ENCODE measurements around the gene HYOU1.
A peak's percentile ranks its signal among the peaks of the same experiment; 100 is the strongest.

The HYOU1 gene

DNA sequence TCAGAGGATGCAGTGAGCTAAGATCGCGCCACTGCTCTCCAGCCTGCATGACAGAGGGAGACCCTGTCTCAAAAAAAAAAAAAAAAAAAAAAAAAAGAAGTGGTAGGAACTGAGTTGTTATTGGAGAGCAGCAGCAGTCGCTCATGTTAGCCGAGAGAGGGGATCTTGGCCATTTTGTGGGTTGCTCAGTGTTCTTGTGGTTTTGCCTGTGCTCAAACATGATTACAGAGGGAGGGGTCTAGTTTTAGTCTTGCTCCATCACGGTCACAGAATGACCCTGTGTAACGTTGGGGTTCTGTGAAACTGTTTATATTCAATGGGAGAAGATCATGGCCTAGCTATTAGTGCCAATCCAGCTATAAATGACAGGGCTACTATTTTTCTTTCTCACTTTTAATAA is 42.7 kb upstream of the HYOU1 start:
- H3K4me3 ChIP-seq (ENCODE audit: low read length), result no peak overlapping the region
- no peak for DNase-seq (ENCODE audit: low read depth)
- TF ChIP-seq, protein P1, sequence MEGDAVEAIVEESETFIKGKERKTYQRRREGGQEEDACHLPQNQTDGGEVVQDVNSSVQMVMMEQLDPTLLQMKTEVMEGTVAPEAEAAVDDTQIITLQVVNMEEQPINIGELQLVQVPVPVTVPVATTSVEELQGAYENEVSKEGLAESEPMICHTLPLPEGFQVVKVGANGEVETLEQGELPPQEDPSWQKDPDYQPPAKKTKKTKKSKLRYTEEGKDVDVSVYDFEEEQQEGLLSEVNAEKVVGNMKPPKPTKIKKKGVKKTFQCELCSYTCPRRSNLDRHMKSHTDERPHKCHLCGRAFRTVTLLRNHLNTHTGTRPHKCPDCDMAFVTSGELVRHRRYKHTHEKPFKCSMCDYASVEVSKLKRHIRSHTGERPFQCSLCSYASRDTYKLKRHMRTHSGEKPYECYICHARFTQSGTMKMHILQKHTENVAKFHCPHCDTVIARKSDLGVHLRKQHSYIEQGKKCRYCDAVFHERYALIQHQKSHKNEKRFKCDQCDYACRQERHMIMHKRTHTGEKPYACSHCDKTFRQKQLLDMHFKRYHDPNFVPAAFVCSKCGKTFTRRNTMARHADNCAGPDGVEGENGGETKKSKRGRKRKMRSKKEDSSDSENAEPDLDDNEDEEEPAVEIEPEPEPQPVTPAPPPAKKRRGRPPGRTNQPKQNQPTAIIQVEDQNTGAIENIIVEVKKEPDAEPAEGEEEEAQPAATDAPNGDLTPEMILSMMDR (IDR thresholded peaks at IDR 0.05; ENCODE audit: insufficient read depth, low read depth, low read length, missing control alignments), result no peak

DNA sequence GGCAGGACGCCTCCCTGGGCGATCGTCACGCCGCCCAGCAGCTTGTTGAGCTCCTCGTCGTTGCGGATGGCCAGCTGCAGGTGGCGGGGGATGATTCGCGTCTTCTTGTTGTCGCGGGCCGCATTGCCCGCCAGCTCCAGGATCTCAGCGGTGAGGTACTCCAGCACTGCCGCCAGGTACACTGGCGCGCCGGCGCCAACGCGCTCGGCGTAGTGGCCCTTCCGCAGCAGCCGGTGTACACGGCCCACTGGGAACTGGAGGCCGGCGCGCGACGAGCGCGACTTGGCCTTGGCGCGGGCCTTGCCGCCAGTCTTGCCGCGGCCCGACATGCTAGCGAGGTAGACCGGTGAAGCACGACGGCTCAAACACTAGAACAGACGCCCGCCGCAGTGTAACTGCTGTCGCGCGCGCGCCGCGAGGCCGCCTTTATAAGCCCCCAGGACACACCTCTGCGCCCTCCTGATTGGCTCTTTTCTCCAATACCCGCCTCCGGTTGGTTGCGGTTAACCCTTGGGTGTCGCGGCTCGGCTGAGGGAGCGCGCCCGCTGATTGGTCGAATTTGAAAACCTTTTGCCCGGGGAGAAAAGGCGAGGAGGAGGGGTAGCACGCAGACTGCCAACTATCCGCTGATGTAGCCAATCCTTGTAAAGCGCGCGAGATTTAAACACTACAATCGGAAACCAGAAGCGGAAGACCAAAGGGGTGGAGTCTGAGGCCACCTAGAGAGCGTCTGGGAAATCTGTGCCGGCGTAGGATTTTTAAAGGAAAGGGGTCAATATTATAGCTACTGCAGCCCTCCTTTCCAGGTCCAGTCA is 38.3 kb upstream of the HYOU1 start:
- TF ChIP-seq, protein P1 (IDR thresholded peaks at IDR 0.05; ENCODE audit: insufficient read depth, low read depth, low read length, missing control alignments), result no peak
- peak overlapping the region; percentile 76 for H3K4me3 ChIP-seq (ENCODE audit: low read length)
- peak; percentile 100 for DNase-seq (ENCODE audit: low read depth)

GRCh38 chr11:119094816-119095065 is 37.7 kb upstream of the HYOU1 start:
- H3K4me3 ChIP-seq (ENCODE audit: low read length), result peak overlapping the region; percentile 76
- TF ChIP-seq, protein P1 (IDR thresholded peaks at IDR 0.05; ENCODE audit: insufficient read depth, low read depth, low read length, missing control alignments), result peak; percentile 56
- peak; percentile 83 for DNase-seq (ENCODE audit: low read depth)

DNA sequence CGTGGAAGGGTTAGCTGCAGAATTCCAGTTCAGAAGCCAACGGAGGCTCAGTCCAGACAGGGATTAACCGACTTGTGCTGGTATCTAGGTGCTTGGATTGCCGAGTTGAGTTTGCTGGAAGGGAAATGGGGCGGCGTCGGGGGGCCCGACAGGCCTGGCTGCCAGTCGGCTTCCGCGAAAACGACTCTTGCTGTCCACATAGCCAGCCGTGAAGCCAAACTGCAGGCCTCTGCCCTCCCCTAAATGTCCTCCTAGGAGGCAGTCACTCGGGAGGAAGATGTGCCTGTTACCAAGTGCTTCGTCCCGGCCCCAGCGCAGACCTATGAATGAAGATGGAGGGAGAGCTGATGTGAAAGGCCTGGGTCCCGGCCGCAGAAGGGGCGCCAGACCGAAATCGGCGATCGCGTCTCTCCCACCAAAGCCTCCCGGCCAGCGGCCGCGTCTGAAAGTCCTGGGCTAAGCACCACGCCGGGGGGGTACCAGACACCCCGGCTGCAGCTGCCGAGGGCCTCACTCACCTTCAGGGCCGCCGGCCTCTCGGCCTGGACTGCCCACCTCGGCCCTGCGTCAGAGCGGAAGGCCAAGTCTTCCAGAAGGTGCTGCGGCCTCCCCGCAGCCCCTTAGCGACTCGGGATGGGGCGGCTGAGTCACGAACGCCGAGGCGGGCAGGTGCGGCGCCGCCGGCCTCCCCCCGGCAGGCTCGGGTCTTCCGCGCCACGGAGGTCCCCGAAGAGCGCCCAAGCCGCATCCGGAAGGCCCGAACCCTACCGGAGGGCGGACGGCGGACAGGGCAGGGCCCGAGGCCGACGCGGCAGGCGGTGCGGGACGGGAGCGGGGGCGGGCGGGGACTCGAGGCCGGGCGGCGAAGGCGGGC is 37.2 kb upstream of the HYOU1 start:
- DNase-seq (ENCODE audit: low read depth), result peak; percentile 50
- TF ChIP-seq, protein P1 (IDR thresholded peaks at IDR 0.05; ENCODE audit: insufficient read depth, low read depth, low read length, missing control alignments), result no peak
- peak overlapping the region; percentile 76 for H3K4me3 ChIP-seq (ENCODE audit: low read length)

DNA sequence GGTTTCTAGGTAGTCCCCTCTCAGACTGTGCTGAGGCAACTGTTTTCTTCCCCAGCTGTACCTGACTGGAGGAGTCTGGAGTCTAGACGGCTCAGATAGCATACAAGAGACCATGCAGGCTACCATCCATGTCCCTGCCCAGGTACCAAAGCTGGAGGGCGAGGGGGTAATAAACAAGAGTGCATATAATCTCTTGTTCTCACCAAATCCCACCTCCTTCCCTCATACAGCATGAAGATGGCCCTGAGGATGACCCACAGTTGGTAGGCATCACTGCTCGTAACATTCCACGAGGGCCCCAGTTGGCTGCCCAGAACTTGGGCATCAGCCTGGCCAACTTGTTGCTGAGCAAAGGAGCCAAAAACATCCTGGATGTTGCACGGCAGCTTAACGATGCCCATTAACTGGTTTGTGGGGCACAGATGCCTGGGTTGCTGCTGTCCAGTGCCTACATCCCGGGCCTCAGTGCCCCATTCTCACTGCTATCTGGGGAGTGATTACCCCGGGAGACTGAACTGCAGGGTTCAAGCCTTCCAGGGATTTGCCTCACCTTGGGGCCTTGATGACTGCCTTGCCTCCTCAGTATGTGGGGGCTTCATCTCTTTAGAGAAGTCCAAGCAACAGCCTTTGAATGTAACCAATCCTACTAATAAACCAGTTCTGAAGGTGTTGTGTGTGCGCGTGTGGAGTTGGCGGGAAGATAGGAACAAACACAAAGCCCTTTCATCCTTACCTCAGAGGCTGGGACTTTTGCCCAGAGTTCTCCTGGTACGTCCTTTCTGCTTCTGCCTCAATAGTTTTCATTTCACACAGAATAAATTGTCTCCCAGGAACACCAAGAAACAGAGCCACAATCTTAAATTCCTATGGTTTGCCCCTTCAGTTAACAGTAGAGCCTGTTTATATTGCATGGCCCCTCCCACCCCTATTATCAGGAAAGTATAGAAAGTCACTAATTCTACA is 36.2 kb upstream of the HYOU1 start:
- TF ChIP-seq, protein P1 (IDR thresholded peaks at IDR 0.05; ENCODE audit: insufficient read depth, low read depth, low read length, missing control alignments), result no peak
- H3K4me3 ChIP-seq (ENCODE audit: low read length), result peak overlapping the region; percentile 76
- DNase-seq (ENCODE audit: low read depth), result no peak
